Sigmoid colon (tissue), 4 donors: ENCODE data around the gene STEAP1B.

ENCODE experiments used
- CTCF ChIP-seq, 4 experiments: fragments of 450-650 bp in 3 of 4; fragments of 200-600 bp in 1 of 4; IDR thresholded peaks; one replicate each; pipeline ENCODE4 v1.5.1; 2016 to 2019; ENCODE audit warnings: antibody characterized with exemption in 4 of 4, mild to moderate bottlenecking in 3 of 4, moderate library complexity in 2 of 4
- EP300 ChIP-seq, 4 donors: sonication (generic); formaldehyde crosslinking; IDR thresholded peaks; one replicate each; pipeline ENCODE4 v1.6.1; 2017; ENCODE audit warnings: antibody characterized with exemption in 4 of 4
- POLR2A ChIP-seq, 2 donors: fragments of 450-650 bp; IDR thresholded peaks; one replicate each; pipeline ENCODE4 v1.6.1; 2016; ENCODE audit warnings: antibody characterized with exemption in 2 of 2, mild to moderate bottlenecking in 2 of 2, moderate library complexity in 2 of 2
- POLR2AphosphoS5 ChIP-seq, 4 donors: sonication (generic); formaldehyde crosslinking; IDR thresholded peaks; one replicate each; pipeline ENCODE4 v1.6.1; 2017; ENCODE audit warnings: antibody characterized with exemption in 4 of 4

DNA sequence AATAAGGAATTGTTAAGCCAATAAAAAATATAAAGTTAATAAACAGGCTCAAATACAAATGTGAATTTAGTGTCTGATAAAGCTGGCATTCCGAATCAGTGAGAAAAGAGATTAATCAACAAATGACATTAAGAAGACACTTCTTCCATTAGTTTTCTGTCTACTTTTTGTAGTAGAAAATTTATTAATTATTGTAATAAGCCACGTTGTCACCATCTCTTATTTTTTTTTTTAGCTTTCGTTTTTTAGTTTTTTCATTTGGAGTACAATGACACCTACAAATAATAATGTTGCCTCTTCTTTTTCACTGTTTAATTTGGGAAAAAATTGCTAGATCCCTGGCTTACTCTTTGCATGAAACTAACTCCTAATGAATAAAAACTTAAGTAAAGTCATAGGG is 46.8 kb upstream of the STEAP1B start:
- TF ChIP-seq CTCF (IDR thresholded peaks at IDR 0.05) (no peak), POLR2A (IDR thresholded peaks at IDR 0.05) (no peak), POLR2AphosphoS5 (IDR thresholded peaks at IDR 0.05) (no peak), EP300 (IDR thresholded peaks at IDR 0.05) (no peak)
